Measurements from ENCODE around the gene GCAT.

GRCh38 chr22:37850801-37851200, 43.1 kb downstream of the GCAT start:
- no peak for TF ChIP-seq RAD21 (IDR thresholded peaks at IDR 0.05; ENCODE audit: low read length)
- TF ChIP-seq CTCF (conservative IDR thresholded peaks at IDR 0.05; ENCODE audit: low read depth, low read length) = no peak

All from IMR-90 (cell line).